OCI-LY3 (cell line): ENCODE data around the gene LRRC63.

Source experiments
- H2AFZ ChIP-seq: fragments of 200-600, 300-600 bp; shearing (Covaris generic); 2 replicates; pipeline ENCODE4 v1.6.0; 2014; ENCODE audit warnings: antibody characterized with exemption, low read depth, low read length
- H3K27ac ChIP-seq: fragments of 200-600, 300-600 bp; sonication (generic); 2 replicates; pipeline ENCODE4 v1.5.1; 2014; ENCODE audit warnings: mild to moderate bottlenecking, low read length, moderate library complexity, mixed read lengths
- H3K27me3 ChIP-seq: fragments of 200-600, 300-600 bp; sonication (generic); 2 replicates; pipeline ENCODE4 v1.6.1; 2014; ENCODE audit warnings: low read depth, low read length, mixed read lengths
- H3K36me3 ChIP-seq: fragments of 200-600, 300-600 bp; sonication (generic); replicated peaks from 2 replicates; pipeline ENCODE3; 2014; ENCODE audit warnings: low read depth, low read length, mixed read lengths
- H3K4me1 ChIP-seq: fragments of 300-600, 200-600 bp; sonication (generic); 2 replicates; pipeline ENCODE4 v1.6.1; 2014; ENCODE audit warnings: low read length, mixed read lengths
- H3K4me2 ChIP-seq: fragments of 200-600, 300-600 bp; sonication (generic); 2 replicates; pipeline ENCODE4 v1.6.1; 2014; ENCODE audit warnings: low read length, mixed read lengths
- H3K4me3 ChIP-seq: fragments of 300-600, 200-600 bp; sonication (generic); 2 replicates; pipeline ENCODE4 v1.5.1; 2014; ENCODE audit warnings: antibody characterized with exemption, mild to moderate bottlenecking, low read length, moderate library complexity
- H3K79me2 ChIP-seq: fragments of 300-600, 200-600 bp; shearing (Covaris generic); 2 replicates; pipeline ENCODE4 v1.6.1; 2014; ENCODE audit warnings: mild to moderate bottlenecking, low read length, mixed read lengths
- H3K9ac ChIP-seq: fragments of 300-600, 200-600 bp; shearing (Covaris generic); 2 replicates; pipeline ENCODE4 v1.6.0; 2014; ENCODE audit warnings: mild to moderate bottlenecking, low read length, moderate library complexity
- H3K9me3 ChIP-seq: fragments of 200-600, 300-600 bp; shearing (Covaris generic); 2 replicates; pipeline ENCODE4 v1.6.1; 2014; ENCODE audit warnings: low read length, mixed read lengths; ENCODE audit not compliant: insufficient read depth
- H4K20me1 ChIP-seq: fragments of 200-600, 300-600 bp; sonication (generic); 2 replicates; pipeline ENCODE4 v1.6.1; 2016; ENCODE audit warnings: low read length, mixed read lengths; ENCODE audit not compliant: insufficient read depth
- EZH2phosphoT487 ChIP-seq: fragments of 200-600 bp; shearing (Covaris generic); IDR thresholded peaks from 2 replicates; pipeline ENCODE4 v1.6.1; 2018; ENCODE audit warnings: antibody characterized with exemption, mixed run types, low read depth
- TF ChIP-seq, protein P1 (sequence below): fragments of 200-600, 300-600 bp; sonication (generic); IDR thresholded peaks from 2 replicates; pipeline ENCODE4 v1.5.1; 2014; ENCODE audit warnings: antibody characterized with exemption, low read length, low read depth

Gene LRRC63

DNA sequence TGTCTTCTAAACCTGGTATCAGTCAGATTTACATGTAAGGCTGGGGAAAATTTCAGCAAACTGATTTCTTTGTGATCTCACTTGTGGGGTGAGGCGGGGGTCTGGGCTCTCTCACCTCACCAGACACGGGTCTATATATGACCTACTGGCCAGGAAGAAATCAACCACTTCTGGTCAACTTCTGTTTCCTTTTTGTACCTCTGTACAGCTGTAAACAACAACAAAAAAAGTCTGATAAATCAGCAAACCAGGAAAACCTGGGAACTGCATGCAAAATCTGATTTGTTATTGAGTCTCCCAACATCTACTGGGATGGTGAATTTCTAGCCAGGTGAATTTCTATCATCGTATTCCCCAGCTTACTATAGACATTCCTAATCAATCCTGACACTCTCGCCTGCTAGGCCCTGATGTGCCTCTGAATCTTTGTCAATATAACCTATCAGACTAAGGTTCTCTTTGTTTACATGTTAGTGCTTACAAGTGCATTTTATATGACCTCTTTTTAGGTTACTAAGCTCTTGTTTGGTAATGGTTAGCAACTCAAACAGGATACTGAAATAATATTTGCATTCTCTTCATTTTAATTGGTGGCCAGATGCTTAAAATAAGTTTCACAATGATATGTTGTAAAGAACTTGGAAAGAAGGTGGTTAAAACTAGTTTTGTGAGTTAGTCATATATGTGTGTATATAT lies 77.7 kb downstream of the LRRC63 start:
- Histone ChIP-seq H3K9ac (no peak overlapping the region), H3K27ac (no peak overlapping the region), H3K36me3 (no peaks in the 10 kb centered on the region), H3K4me2 (peak overlapping the region; percentile 53), H3K79me2 (peaks cover 13% of the 10 kb centered on the region), H2AFZ (no peak overlapping the region), H4K20me1 (no peaks in the 10 kb centered on the region), H3K27me3 (no peaks in the 10 kb centered on the region), H3K4me3 (no peak overlapping the region), H3K4me1 (peaks cover 15% of the 10 kb centered on the region), H3K9me3 (no peaks in the 10 kb centered on the region)
- no peak for TF ChIP-seq EZH2phosphoT487
- TF ChIP-seq, protein P1, sequence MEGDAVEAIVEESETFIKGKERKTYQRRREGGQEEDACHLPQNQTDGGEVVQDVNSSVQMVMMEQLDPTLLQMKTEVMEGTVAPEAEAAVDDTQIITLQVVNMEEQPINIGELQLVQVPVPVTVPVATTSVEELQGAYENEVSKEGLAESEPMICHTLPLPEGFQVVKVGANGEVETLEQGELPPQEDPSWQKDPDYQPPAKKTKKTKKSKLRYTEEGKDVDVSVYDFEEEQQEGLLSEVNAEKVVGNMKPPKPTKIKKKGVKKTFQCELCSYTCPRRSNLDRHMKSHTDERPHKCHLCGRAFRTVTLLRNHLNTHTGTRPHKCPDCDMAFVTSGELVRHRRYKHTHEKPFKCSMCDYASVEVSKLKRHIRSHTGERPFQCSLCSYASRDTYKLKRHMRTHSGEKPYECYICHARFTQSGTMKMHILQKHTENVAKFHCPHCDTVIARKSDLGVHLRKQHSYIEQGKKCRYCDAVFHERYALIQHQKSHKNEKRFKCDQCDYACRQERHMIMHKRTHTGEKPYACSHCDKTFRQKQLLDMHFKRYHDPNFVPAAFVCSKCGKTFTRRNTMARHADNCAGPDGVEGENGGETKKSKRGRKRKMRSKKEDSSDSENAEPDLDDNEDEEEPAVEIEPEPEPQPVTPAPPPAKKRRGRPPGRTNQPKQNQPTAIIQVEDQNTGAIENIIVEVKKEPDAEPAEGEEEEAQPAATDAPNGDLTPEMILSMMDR: no peak; the same call in 1 of the 2 replicates

DNA sequence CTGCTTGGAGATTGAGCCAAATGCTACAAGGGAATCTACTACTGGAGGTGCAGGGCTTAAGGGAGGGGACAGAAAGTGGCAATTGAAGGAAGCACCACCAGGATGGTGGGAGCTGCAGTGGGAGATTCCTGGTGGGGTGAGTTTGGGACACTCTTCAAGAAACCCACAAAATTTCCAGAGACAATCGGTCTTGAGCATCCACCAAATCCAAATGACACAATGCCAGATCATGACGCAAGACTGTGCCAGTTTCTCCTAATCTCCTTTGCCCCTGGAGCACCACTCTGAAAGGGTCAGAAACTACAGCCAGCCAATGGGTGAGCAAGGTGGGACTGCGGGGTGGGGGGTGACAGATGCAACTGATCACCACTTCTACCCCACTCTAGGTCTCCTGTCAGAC lies 78.7 kb downstream of the LRRC63 start:
- Histone ChIP-seq H3K4me2 (no peak overlapping the region), H2AFZ (no peak overlapping the region), H3K4me1 (peaks cover 20% of the 10 kb centered on the region), H3K36me3 (no peaks in the 10 kb centered on the region), H3K27me3 (no peaks in the 10 kb centered on the region), H3K27ac (no peak overlapping the region), H3K79me2 (peaks cover 13% of the 10 kb centered on the region), H3K9ac (no peak overlapping the region), H3K4me3 (no peak overlapping the region), H4K20me1 (no peaks in the 10 kb centered on the region), H3K9me3 (no peaks in the 10 kb centered on the region)
- TF ChIP-seq EZH2phosphoT487: no peak
- TF ChIP-seq, protein P1: no peak

DNA sequence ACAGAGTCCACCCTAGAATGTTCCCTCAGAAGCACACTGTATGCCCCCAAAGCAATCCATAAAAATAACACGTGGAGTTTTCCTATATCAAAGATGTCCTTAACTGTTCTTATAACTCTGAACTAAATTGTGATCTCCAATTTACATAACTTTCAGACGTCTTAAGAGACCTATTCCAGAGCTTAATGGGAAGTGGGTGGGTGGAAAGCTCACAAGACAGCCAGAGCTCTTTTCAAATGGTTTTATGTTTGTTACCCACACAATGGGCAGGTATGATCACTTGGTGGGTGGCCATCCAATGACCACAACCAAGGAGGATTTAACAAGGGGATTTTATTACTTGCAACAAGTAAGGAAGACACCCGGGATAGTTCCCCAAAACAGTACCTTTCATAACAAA lies 81.7 kb downstream of the LRRC63 start:
- H3K9me3 ChIP-seq: no peaks in the 10 kb centered on the region
- peaks cover 12% of the 10 kb centered on the region for H3K79me2 ChIP-seq
- no peak overlapping the region for H2AFZ ChIP-seq
- H3K9ac ChIP-seq: no peak overlapping the region
- TF ChIP-seq EZH2phosphoT487: no peak
- TF ChIP-seq, protein P1: no peak
- no peak overlapping the region for H3K4me3 ChIP-seq
- no peaks in the 10 kb centered on the region for H3K36me3 ChIP-seq
- peaks cover 39% of the 10 kb centered on the region for H3K4me1 ChIP-seq
- H3K27me3 ChIP-seq: no peaks in the 10 kb centered on the region
- no peak overlapping the region for H3K27ac ChIP-seq
- no peak overlapping the region for H3K4me2 ChIP-seq
- no peaks in the 10 kb centered on the region for H4K20me1 ChIP-seq

DNA sequence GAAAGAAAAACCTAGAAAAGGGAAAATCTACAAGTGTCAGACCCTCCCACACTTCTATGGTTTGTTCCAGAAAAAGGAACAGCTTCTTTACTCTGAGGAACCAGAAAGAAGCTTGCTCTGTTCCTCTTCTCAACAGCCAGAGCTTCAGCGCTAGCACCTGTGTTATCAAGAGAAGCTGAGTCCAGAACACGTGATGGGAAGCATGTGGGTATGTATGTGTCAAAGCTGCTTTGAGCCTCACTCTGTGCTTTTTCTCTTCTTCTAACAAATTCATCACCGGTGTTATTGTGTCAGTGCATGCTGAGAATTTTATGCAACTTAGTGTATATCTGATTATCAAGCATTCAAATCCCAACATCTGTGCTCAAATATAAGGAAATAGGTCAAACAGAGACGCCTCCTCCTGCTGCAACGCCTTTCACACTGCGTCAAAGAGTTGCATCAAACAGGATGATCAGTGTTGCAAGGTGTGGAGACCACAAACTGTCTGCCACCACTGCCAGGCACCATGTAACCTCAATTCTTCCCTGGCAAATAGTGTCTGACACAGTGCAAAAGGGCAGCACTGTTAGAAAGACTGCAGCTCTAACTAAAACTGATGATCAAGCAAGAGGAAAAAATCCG lies 83.9 kb downstream of the LRRC63 start:
- H3K4me1 ChIP-seq: peaks cover 27% of the 10 kb centered on the region
- TF ChIP-seq, protein P1: no peak
- TF ChIP-seq EZH2phosphoT487: no peak
- no peak overlapping the region for H3K27ac ChIP-seq
- H3K9me3 ChIP-seq: no peaks in the 10 kb centered on the region
- H4K20me1 ChIP-seq: no peaks in the 10 kb centered on the region
- peak overlapping the region; percentile 21; the same call in 1 of the 2 replicates for H3K4me3 ChIP-seq
- peak overlapping the region; percentile 2; the same call in 1 of the 2 replicates for H3K9ac ChIP-seq
- H3K4me2 ChIP-seq: peak overlapping the region; percentile 58
- no peaks in the 10 kb centered on the region for H3K27me3 ChIP-seq
- H3K79me2 ChIP-seq: no peaks in the 10 kb centered on the region
- no peaks in the 10 kb centered on the region for H3K36me3 ChIP-seq
- H2AFZ ChIP-seq: 0 out of 2 replicates have a peak overlapping the region, but pooled peaks have one; percentile 7
